ENCODE data around the gene MIA3. TPM values are rescaled to one million over a fixed set of nuclear protein-coding genes. Genes with fewer than 3 reads are reported as not detected.
"Not testable (repeated sequence)": the region's sequence is repeated elsewhere in the genome, so short reads cannot be mapped to it uniquely, and the experiment has no call there.

MIA3 gene
- total RNA-seq, 2 experiments from 2014 or later, result 48.3 to 48.7 TPM

GRCh38 chr1:222601257-222601656, 16.6 kb upstream of the MIA3 start:
- CTCF ChIA-PET, result no interaction called here
- H3K36me3 Mint-ChIP-seq (ENCODE audit: low read depth), result no peaks in the 10 kb centered on the region
- peaks cover 5% of the 10 kb centered on the region for H3K27me3 Mint-ChIP-seq
- no peaks in the 10 kb centered on the region for H3K9me3 Mint-ChIP-seq
- no peak for DNase-seq
- peaks cover 1% of the 10 kb centered on the region for H3K4me1 Mint-ChIP-seq
- H3K4me3 Mint-ChIP-seq, result no peak overlapping the region
- no peak overlapping the region for H3K27ac Mint-ChIP-seq
- POLR2A ChIA-PET, result no interaction called here

GRCh38 chr1:222606757-222607156, 11.1 kb upstream of the MIA3 start:
- H3K4me1 Mint-ChIP-seq, result no peaks in the 10 kb centered on the region
- no peak overlapping the region for H3K27ac Mint-ChIP-seq
- peaks cover 2% of the 10 kb centered on the region for H3K9me3 Mint-ChIP-seq
- DNase-seq, result no peak
- H3K4me3 Mint-ChIP-seq, result no peak overlapping the region
- H3K36me3 Mint-ChIP-seq (ENCODE audit: low read depth), result no peaks in the 10 kb centered on the region
- POLR2A ChIA-PET, result no interaction called here
- peaks cover 20% of the 10 kb centered on the region for H3K27me3 Mint-ChIP-seq
- CTCF ChIA-PET, result no interaction called here

GRCh38 chr1:222609111-222609510, 8.8 kb upstream of the MIA3 start:
- POLR2A ChIA-PET, result interaction anchor here (1.0 kb wide), 1 partner anchor 19 kb away, joined by 3 read pairs; no protein-coding TSS in a partner anchor

GRCh38 chr1:222610728-222611127, 7.2 kb upstream of the MIA3 start:
- H3K4me1 Mint-ChIP-seq, result no peaks in the 10 kb centered on the region
- ChIA-PET POLR2A (interaction anchor here (0.9 kb wide), 1 partner anchor 9 kb away, joined by 3 read pairs; no protein-coding TSS in a partner anchor), CTCF (no interaction called here)
- peaks cover 2% of the 10 kb centered on the region for H3K9me3 Mint-ChIP-seq
- no peak for DNase-seq
- no peak overlapping the region for H3K4me3 Mint-ChIP-seq
- peaks cover 45% of the 10 kb centered on the region for H3K27me3 Mint-ChIP-seq
- H3K27ac Mint-ChIP-seq, result no peak overlapping the region
- no peaks in the 10 kb centered on the region for H3K36me3 Mint-ChIP-seq (ENCODE audit: low read depth)

More at GRCh38 chr1:222609111-222609510, 8.8 kb upstream of the MIA3 start:
- DNase-seq; H3K4me1 Mint-ChIP-seq; H3K27ac Mint-ChIP-seq; H3K9me3 Mint-ChIP-seq; H3K36me3 Mint-ChIP-seq (ENCODE audit: low read depth); H3K4me3 Mint-ChIP-seq; CTCF ChIA-PET: not testable (repeated sequence)
- H3K27me3 Mint-ChIP-seq, result peaks cover 37% of the 10 kb centered on the region

GRCh38 chr1:222613627-222614026, 4.3 kb upstream of the MIA3 start:
- ChIA-PET POLR2A (interaction anchor here (2.5 kb wide), 1 partner anchor 24 kb away, joined by 7 read pairs; the partner anchor contains the start of gene TAF1A), CTCF (no interaction called here)
- no peak overlapping the region for H3K27ac Mint-ChIP-seq
- DNase-seq, result no peak
- peaks cover 2% of the 10 kb centered on the region for H3K9me3 Mint-ChIP-seq
- H3K4me3 Mint-ChIP-seq, result no peak overlapping the region
- no peaks in the 10 kb centered on the region for H3K36me3 Mint-ChIP-seq (ENCODE audit: low read depth)
- H3K27me3 Mint-ChIP-seq, result peaks cover 49% of the 10 kb centered on the region
- H3K4me1 Mint-ChIP-seq, result peaks cover 5% of the 10 kb centered on the region

- H3K9me3 Mint-ChIP-seq, result no peaks in the 10 kb centered on the region
- POLR2A ChIA-PET, result interaction anchor here (1.1 to 2.5 kb wide), 3 partner anchors 27 to 97 kb away, joined by 3 to 11 read pairs (median 6); partner anchors contain the start of gene TAF1A
- peak overlapping the region; percentile 77 for H3K4me3 Mint-ChIP-seq
- peaks cover 24% of the 10 kb centered on the region for H3K4me1 Mint-ChIP-seq
- H3K27me3 Mint-ChIP-seq, result peaks cover 36% of the 10 kb centered on the region
- H3K27ac Mint-ChIP-seq, result no peak overlapping the region
- CTCF ChIA-PET, result interaction anchor here (2.0 kb wide), 1 partner anchor 18 kb away, joined by 9 read pairs; no protein-coding TSS in a partner anchor
- H3K36me3 Mint-ChIP-seq (ENCODE audit: low read depth), result peaks cover 4% of the 10 kb centered on the region
- no peak for DNase-seq
These were observed 1.4 kb upstream of the MIA3 start for GRCh38 chr1:222616525-222616924.

GRCh38 chr1:222617367-222617951, 438 bp upstream of the MIA3 start:
- peaks cover 30% of the 10 kb centered on the region for H3K27me3 Mint-ChIP-seq
- POLR2A ChIA-PET, result interaction anchor here (1.1 to 4.0 kb wide), 4 partner anchors 27 to 96 kb away, joined by 3 to 17 read pairs (median 8); partner anchors contain the start of gene TAF1A
- peak overlapping the region; percentile 67 for H3K27ac Mint-ChIP-seq
- H3K36me3 Mint-ChIP-seq (ENCODE audit: low read depth), result peaks cover 4% of the 10 kb centered on the region
- CTCF ChIA-PET, result interaction anchor here (2.0 kb wide), 1 partner anchor 17 kb away, joined by 9 read pairs; no protein-coding TSS in a partner anchor
- peak; percentile 92 for DNase-seq
- no peaks in the 10 kb centered on the region for H3K9me3 Mint-ChIP-seq
- peak overlapping the region; percentile 77 for H3K4me3 Mint-ChIP-seq
- peaks cover 24% of the 10 kb centered on the region for H3K4me1 Mint-ChIP-seq

- H3K27me3 Mint-ChIP-seq, result peaks cover 18% of the 10 kb centered on the region
- H3K36me3 Mint-ChIP-seq (ENCODE audit: low read depth), result peaks cover 14% of the 10 kb centered on the region
- H3K4me1 Mint-ChIP-seq, result peaks cover 24% of the 10 kb centered on the region
- H3K9me3 Mint-ChIP-seq, result no peaks in the 10 kb centered on the region
- ChIA-PET CTCF (interaction anchor here (1.2 to 5.0 kb wide), 3 partner anchors 14 to 30 kb away, joined by 3 to 34 read pairs (median 7); partner anchors contain the start of gene TAF1A), POLR2A (interaction anchor here (0.6 to 4.0 kb wide), 8 partner anchors 8 to 94 kb away, joined by 3 to 19 read pairs (median 5); partner anchors contain the start of gene TAF1A)
- H3K27ac Mint-ChIP-seq, result peak overlapping the region; percentile 52
- H3K4me3 Mint-ChIP-seq, result peak overlapping the region; percentile 75
- DNase-seq, result peak; percentile 20
These were observed 1.1 kb downstream of the MIA3 start for GRCh38 chr1:222618880-222619596.

- H3K27me3 Mint-ChIP-seq, result peaks cover 7% of the 10 kb centered on the region
- ChIA-PET POLR2A (interaction anchor here (2.1 to 4.0 kb wide), 3 partner anchors 14 to 31 kb away, joined by 11 to 19 read pairs (median 17); partner anchors contain the start of gene TAF1A), CTCF (interaction anchor here (5.0 kb wide), 1 partner anchor 13 kb away, joined by 34 read pairs; no protein-coding TSS in a partner anchor)
- no peak for DNase-seq
- H3K27ac Mint-ChIP-seq, result no peak overlapping the region
- no peaks in the 10 kb centered on the region for H3K9me3 Mint-ChIP-seq
- H3K4me1 Mint-ChIP-seq, result peaks cover 24% of the 10 kb centered on the region
- H3K4me3 Mint-ChIP-seq, result no peak overlapping the region
- peaks cover 17% of the 10 kb centered on the region for H3K36me3 Mint-ChIP-seq (ENCODE audit: low read depth)
These were observed 2.7 kb downstream of the MIA3 start for GRCh38 chr1:222620566-222620965.

- DNase-seq, result no peak
- ChIA-PET CTCF (interaction anchor here (5.0 kb wide), 1 partner anchor 11 kb away, joined by 34 read pairs; no protein-coding TSS in a partner anchor), POLR2A (no interaction called here)
- H3K27ac Mint-ChIP-seq, result no peak overlapping the region
- H3K36me3 Mint-ChIP-seq (ENCODE audit: low read depth), result peaks cover 27% of the 10 kb centered on the region
- H3K4me3 Mint-ChIP-seq, result no peak overlapping the region
- H3K27me3 Mint-ChIP-seq, result peaks cover 2% of the 10 kb centered on the region
- H3K4me1 Mint-ChIP-seq, result peaks cover 19% of the 10 kb centered on the region
- no peaks in the 10 kb centered on the region for H3K9me3 Mint-ChIP-seq
These were observed 4.9 kb downstream of the MIA3 start for GRCh38 chr1:222622765-222623164.

GRCh38 chr1:222623458-222623857, 5.6 kb downstream of the MIA3 start:
- CTCF ChIA-PET, result interaction anchor here (5.0 kb wide), 1 partner anchor 10 kb away, joined by 34 read pairs; no protein-coding TSS in a partner anchor

GRCh38 chr1:222624214-222624613, 6.3 kb downstream of the MIA3 start:
- ChIA-PET CTCF (interaction anchor here (0.7 to 2.4 kb wide), 3 partner anchors 10 to 170 kb away, joined by 3 to 10 read pairs (median 4); no protein-coding TSS in a partner anchor), POLR2A (no interaction called here)
- H3K27me3 Mint-ChIP-seq, result no peaks in the 10 kb centered on the region
- no peak overlapping the region for H3K27ac Mint-ChIP-seq
- H3K36me3 Mint-ChIP-seq (ENCODE audit: low read depth), result peaks cover 36% of the 10 kb centered on the region
- no peaks in the 10 kb centered on the region for H3K9me3 Mint-ChIP-seq
- peaks cover 13% of the 10 kb centered on the region for H3K4me1 Mint-ChIP-seq
- DNase-seq, result no peak
- H3K4me3 Mint-ChIP-seq, result no peak overlapping the region

More at GRCh38 chr1:222623458-222623857, 5.6 kb downstream of the MIA3 start:
- POLR2A ChIA-PET, result no interaction called here
- peaks cover 2% of the 10 kb centered on the region for H3K27me3 Mint-ChIP-seq
- peaks cover 19% of the 10 kb centered on the region for H3K4me1 Mint-ChIP-seq
- peaks cover 34% of the 10 kb centered on the region for H3K36me3 Mint-ChIP-seq (ENCODE audit: low read depth)
- H3K27ac Mint-ChIP-seq, result no peak overlapping the region
- H3K4me3 Mint-ChIP-seq, result no peak overlapping the region
- no peak for DNase-seq
- no peaks in the 10 kb centered on the region for H3K9me3 Mint-ChIP-seq

GRCh38 chr1:222627232-222627631, 9.3 kb downstream of the MIA3 start:
- DNase-seq, result no peak
- H3K4me3 Mint-ChIP-seq, result no peak overlapping the region
- H3K9me3 Mint-ChIP-seq, result no peaks in the 10 kb centered on the region
- H3K27ac Mint-ChIP-seq, result no peak overlapping the region
- ChIA-PET CTCF (no interaction called here), POLR2A (interaction anchor here (1.0 kb wide), 1 partner anchor 13 kb away, joined by 3 read pairs; no protein-coding TSS in a partner anchor)
- no peaks in the 10 kb centered on the region for H3K27me3 Mint-ChIP-seq
- peaks cover 38% of the 10 kb centered on the region for H3K36me3 Mint-ChIP-seq (ENCODE audit: low read depth)
- no peaks in the 10 kb centered on the region for H3K4me1 Mint-ChIP-seq

All from activated CD4-positive, alpha-beta memory T cell treated with anti-CD3 and anti-CD28 coated beads, Interleukin-2, amount 10 ng/mL, durations not matched to agents 7 days and 5 days (primary cell).